Uterus (tissue), 2 donors: ENCODE results near the gene GYG2.

Experiments used
- CTCF ChIP-seq, 4 experiments: fragments of 200-600 bp in 2 of 4; fragments of 450-650 bp in 2 of 4; sonication (generic) in 2 of 4; IDR thresholded peaks; one replicate each; pipeline ENCODE4 v1.5.1; 2016 to 2019; ENCODE audit warnings: antibody characterized with exemption in 4 of 4, mild to moderate bottlenecking in 2 of 4, moderate library complexity in 1 of 4
- POLR2A ChIP-seq, 2 donors: fragments of 450-650 bp; IDR thresholded peaks; one replicate each; pipeline ENCODE4 v1.6.1; 2016; ENCODE audit warnings: antibody characterized with exemption in 2 of 2, mild to moderate bottlenecking in 1 of 2, moderate library complexity in 1 of 2

GRCh38 chrX:2824886-2825285, 3.8 kb upstream of the GYG2 start:
- TF ChIP-seq CTCF (IDR thresholded peaks at IDR 0.05) (no peak), POLR2A (IDR thresholded peaks at IDR 0.05) (no peak)
